Subcutaneous abdominal adipose tissue (tissue), 5 donors: ENCODE results near the gene KIFC1.

Experiments
- H3K27ac ChIP-seq: one replicate; pipeline ENCODE4 v1.7.0; 2013; ENCODE audit warnings: low read depth, mild to moderate bottlenecking, inconsistent platforms, low read length, moderate library complexity
- H3K27me3 ChIP-seq, 5 donors: one replicate each; pipeline ENCODE4 v1.7.0; 2013; ENCODE audit warnings: low read length in 5 of 5, inconsistent platforms in 1 of 5; ENCODE audit not compliant: control insufficient read depth in 5 of 5, insufficient read depth in 4 of 5
- H3K36me3 ChIP-seq, 5 donors: one replicate each; pipeline ENCODE4 v1.7.0; 2013; ENCODE audit warnings: low read length in 5 of 5; ENCODE audit not compliant: control insufficient read depth in 5 of 5, insufficient read depth in 5 of 5
- H3K4me1 ChIP-seq, 5 donors: one replicate each; pipeline ENCODE4 v1.7.0; 2013; ENCODE audit warnings: low read length in 5 of 5, mild to moderate bottlenecking in 3 of 5, moderate library complexity in 1 of 5; ENCODE audit not compliant: control insufficient read depth in 5 of 5, insufficient read depth in 5 of 5
- H3K4me3 ChIP-seq, 5 donors: one replicate each; pipeline ENCODE4 v1.7.0; 2013; ENCODE audit warnings: low read length in 5 of 5, low read depth in 1 of 5
- H3K9ac ChIP-seq, 5 donors: one replicate each; pipeline ENCODE4 v1.7.0; 2013; ENCODE audit warnings: low read length in 5 of 5, mild to moderate bottlenecking in 4 of 5, moderate library complexity in 3 of 5
- H3K9me3 ChIP-seq, 5 donors: one replicate each; pipeline ENCODE4 v1.7.0; 2013; ENCODE audit warnings: low read length in 5 of 5; ENCODE audit not compliant: control insufficient read depth in 5 of 5
- donor health status: healthy.
- donor health status: healthy.
- donor health status: healthy.
- donor health status: healthy.
- donor health status: healthy.

The KIFC1 gene

DNA sequence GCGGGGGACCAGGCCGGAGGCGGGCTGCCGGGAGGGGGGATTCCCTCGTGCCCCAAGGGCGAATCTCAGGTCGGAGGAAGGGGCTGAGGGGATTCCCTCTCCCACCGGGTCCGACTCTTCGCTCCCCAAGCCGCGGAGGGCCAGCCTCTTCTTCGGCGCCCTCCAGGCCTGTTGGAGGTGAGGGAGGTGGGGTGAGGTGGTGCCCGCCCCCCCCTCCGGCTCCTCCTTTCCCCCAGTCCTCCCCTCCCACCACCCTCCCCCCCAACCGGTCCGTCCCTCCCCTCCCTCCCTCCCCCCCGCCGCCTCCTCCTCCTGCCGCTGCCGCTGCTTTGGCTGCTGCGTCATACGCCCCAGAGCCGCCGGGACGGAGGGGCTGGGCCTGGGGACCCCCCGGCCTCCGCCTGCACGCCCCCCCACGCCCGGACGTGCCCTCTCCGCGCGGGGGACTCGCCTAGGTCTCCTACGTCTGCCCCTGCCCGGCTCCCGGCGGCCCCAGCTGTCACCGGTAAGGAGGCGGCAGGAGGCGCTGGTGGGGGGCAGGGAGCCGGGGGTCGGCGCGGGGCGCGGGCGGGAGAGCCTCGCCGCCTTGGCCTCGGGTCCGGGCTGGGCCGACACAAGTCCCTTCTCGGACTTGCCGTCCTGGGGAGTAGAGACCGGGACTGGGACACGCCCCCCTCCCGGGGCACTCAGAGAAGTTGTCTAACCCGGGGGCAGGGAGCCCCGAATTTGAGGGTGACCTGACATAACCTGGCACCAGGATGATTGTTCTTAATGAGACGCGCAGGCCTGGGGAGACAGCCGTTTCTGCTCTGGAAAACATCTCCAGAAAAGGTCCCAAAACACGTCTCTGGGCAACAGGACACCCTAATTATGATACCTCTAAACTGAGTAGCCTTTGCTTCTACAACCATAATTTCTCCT lies 19.3 kb downstream of the KIFC1 start, which contains the start of gene PHF1:
Gene PHF1, plus strand, starts transcription at position 304 of the 921 bp plus-strand sequence. CDS start 1,250 bp downstream, outside the sequence.
- H3K9me3 ChIP-seq = no peaks in the 10 kb centered on the region
- peak within 1 kb of the TSS; percentile 88 for H3K27ac ChIP-seq
- peak within 1 kb of the TSS; percentile 78 to 91 (median 84) for H3K4me3 ChIP-seq
- H3K36me3 ChIP-seq = peaks cover 0 to 38% (median 36%) of the 10 kb centered on the region in 5 donors
- H3K4me1 ChIP-seq = peaks cover 1 to 37% (median 29%) of the 10 kb centered on the region in 5 donors
- H3K9ac ChIP-seq = peak within 1 kb of the TSS; percentile 73 to 87 (median 76)
- H3K27me3 ChIP-seq = no peaks in the 10 kb centered on the region

DNA sequence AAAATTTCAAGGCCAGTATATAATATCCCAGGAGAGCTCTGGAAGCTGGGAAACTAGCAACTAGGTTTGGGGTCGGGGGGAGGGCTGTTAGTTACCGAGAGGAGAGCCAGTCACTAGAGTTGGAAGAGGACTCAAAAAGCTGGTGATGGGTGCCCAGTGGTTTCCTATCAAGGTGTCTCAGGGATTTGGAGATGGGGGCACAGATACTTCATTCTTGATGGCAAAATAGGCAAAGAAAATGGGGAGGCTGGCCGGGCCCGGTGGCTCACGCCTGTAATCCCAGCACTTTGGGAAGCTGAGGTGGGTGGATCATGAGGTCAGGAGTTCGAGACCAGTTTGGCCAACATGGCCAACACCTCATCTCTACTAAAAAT lies 20.0 kb downstream of the KIFC1 start:
- no peaks in the 10 kb centered on the region for H3K9me3 ChIP-seq
- H3K27me3 ChIP-seq = no peaks in the 10 kb centered on the region
- H3K4me3 ChIP-seq = peak overlapping the region; percentile 78 to 88 (median 84)
- peaks cover 0 to 44% (median 40%) of the 10 kb centered on the region in 5 donors for H3K36me3 ChIP-seq
- peak overlapping the region; percentile 88 for H3K27ac ChIP-seq
- H3K4me1 ChIP-seq = peaks cover 1 to 43% (median 36%) of the 10 kb centered on the region in 5 donors
- H3K9ac ChIP-seq = peak overlapping the region; percentile 73 to 87 (median 73)

DNA sequence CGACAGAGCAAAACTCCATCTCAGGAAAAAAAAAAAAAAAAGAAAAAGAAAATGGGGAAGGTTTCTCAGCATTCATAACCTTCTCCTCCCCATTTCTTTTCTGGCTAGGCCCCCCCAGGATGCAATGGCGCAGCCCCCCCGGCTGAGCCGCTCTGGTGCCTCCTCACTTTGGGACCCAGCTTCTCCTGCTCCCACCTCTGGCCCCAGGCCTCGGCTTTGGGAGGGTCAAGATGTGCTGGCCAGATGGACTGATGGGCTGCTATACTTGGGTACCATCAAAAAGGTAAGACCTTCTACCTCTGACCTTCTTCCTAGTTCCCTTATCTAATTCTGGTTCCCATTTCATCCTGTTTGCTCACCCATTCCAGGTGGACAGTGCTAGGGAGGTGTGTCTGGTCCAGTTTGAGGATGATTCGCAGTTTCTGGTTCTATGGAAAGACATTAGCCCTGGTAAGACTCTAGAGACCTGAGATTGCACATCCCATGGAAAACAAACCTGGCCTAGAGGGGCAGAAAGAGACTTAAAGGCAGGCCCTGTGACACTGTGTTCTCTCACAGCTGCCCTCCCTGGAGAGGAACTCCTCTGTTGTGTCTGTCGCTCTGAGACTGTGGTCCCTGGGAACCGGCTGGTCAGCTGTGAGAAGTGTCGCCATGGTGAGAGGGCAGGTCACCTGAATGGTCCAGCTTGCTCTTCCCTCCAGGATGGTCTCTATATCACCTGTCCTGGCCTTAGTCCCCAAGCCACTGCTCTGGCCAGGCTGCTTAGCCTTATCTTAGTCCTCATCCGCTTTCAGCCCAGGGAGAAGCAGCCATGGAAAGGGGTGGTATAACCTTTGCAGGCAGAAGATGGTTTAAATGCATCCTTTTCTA lies 20.8 kb downstream of the KIFC1 start:
- Histone ChIP-seq H3K9me3 (no peaks in the 10 kb centered on the region), H3K4me3 (peak overlapping the region in 2 of 5 donors; percentile 12 to 84), H3K27me3 (no peaks in the 10 kb centered on the region), H3K9ac (peak overlapping the region in 1 of 5 donors; percentile 56), H3K36me3 (peaks cover 0 to 45% (median 40%) of the 10 kb centered on the region in 5 donors), H3K4me1 (peaks cover 1 to 50% (median 43%) of the 10 kb centered on the region in 5 donors), H3K27ac (no peak overlapping the region)

DNA sequence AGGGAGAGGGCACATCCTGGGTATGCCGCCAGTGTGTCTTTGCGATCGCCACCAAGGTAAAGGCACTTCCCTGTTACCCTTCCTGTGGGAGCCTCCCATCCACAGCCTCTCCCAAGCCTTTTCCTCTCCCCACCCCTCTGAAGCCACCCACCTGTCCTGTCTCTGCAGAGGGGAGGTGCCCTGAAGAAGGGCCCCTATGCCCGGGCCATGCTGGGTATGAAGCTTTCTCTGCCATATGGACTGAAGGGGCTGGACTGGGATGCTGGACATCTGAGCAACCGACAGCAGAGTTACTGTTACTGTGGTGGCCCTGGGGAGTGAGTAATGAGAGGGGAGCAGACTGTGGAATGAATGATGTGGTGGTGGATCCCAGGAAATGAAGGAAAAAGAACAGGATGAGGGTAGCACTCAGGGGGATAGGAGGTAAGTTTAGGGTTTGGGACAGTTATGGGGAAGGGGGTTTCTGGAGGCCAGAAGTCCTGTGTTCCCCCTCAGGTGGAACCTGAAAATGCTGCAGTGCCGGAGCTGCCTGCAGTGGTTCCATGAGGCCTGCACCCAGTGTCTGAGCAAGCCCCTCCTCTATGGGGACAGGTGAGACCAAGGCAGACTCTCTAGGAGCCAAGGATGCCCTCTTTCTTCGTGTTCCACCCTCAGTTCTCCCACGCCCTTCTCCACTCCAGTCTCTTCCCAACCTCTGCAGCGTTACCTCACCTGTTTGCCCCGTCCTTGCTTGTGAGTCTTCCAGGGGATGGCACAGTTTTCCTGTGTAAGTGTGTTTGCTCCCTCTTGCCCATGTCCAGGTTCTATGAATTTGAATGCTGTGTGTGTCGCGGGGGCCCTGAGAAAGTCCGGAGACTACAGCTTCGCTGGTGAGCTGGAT lies 21.9 kb downstream of the KIFC1 start:
- Histone ChIP-seq H3K27me3 (peaks cover 0 to 3% (median 0%) of the 10 kb centered on the region in 5 donors), H3K27ac (no peak overlapping the region), H3K4me1 (peaks cover 7 to 60% (median 52%) of the 10 kb centered on the region in 5 donors), H3K9me3 (no peaks in the 10 kb centered on the region), H3K4me3 (no peak overlapping the region), H3K36me3 (peaks cover 0 to 45% (median 40%) of the 10 kb centered on the region in 5 donors), H3K9ac (no peak overlapping the region)

DNA sequence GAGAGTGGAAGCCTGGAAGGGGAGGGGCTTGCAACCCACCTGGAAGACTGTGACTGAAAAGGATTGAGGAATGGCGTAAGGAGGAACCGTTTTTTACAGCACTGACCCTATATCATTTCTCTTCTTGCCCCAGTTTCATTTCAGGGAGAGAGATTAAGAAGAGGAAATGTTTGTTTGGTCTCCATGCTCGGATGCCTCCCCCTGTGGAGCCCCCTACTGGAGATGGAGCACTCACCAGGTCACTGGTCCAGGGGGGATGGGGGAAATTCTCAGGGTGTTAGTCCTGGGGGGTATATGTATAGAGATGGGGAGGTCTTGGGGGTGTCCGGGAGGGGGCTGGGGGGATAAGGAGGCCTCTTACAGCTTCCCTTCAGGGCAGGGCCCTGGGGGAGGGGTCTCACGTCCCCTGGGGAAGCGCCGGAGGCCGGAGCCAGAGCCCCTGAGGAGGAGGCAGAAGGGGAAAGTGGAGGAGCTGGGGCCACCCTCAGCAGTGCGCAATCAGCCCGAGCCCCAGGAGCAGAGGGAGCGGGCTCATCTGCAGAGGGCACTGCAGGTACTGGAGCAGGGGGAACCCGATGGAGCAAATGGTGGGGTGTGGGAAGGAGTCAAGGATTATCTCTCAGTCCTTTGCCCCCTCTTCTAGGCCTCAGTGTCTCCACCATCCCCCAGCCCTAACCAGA lies 23.1 kb downstream of the KIFC1 start:
- Histone ChIP-seq H3K9me3 (no peaks in the 10 kb centered on the region), H3K27ac (no peak overlapping the region), H3K36me3 (peaks cover 0 to 45% (median 40%) of the 10 kb centered on the region in 5 donors), H3K4me1 (peaks cover 10 to 62% (median 53%) of the 10 kb centered on the region in 5 donors), H3K4me3 (no peak overlapping the region), H3K27me3 (peaks cover 0 to 3% (median 0%) of the 10 kb centered on the region in 5 donors), H3K9ac (no peak overlapping the region)

DNA sequence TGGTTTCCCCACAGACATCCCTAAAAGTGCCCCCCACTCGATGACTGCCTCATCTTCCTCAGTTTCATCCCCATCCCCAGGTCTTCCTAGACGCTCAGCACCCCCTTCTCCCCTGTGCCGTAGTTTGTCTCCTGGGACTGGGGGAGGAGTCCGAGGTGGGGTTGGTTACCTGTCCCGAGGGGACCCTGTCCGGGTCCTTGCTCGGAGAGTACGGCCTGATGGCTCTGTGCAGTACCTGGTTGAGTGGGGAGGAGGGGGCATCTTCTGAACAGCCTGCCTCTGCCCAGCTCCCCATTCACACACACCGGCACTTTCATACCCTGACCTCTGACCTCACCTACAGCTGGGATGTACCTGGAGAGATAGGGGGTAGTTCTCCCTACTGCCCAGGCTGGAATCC lies 24.2 kb downstream of the KIFC1 start:
- Histone ChIP-seq H3K27me3 (peaks cover 0 to 3% (median 0%) of the 10 kb centered on the region in 5 donors), H3K36me3 (peaks cover 0 to 45% (median 40%) of the 10 kb centered on the region in 5 donors), H3K4me3 (no peak overlapping the region), H3K9ac (no peak overlapping the region), H3K4me1 (peaks cover 10 to 58% (median 50%) of the 10 kb centered on the region in 5 donors), H3K27ac (no peak overlapping the region), H3K9me3 (no peaks in the 10 kb centered on the region)

DNA sequence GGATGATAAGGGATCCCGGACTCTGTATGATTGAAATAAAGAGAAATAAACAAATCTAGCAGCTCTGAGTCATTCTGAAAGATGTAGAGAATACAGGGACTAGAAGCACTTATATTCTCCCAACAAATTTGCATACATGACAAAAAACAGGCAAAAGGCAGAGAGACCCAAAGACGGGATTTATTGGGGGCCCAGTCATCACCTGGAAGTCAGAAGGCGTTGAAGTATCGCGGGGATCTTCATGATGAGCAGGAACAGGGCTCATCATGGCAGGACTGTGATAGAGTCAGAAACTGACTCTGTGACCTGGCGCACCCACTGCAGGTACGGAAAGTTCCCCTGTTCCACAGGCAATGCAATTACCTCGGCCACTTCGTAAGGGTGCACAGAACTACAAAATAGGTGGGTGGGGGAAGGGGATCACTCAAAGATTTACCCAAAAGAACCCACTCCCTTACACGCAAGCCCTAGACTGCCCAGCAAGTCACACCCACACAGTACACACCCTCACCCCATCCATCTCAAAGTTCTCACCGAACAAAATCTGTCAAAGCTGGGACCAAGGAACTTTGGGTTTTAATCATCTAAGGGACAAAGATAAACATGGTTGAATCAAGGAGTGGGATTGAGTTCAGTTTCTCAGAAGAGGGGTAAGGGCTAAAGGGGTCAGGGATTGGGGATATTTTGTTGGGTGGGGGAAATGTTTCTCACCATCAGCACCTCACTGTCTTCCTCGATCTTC lies 24.9 kb downstream of the KIFC1 start:
- H3K4me3 ChIP-seq = peak overlapping the region; percentile 70 to 86 (median 80)
- peaks cover 0 to 3% (median 0%) of the 10 kb centered on the region in 5 donors for H3K27me3 ChIP-seq
- peaks cover 0 to 45% (median 40%) of the 10 kb centered on the region in 5 donors for H3K36me3 ChIP-seq
- H3K9ac ChIP-seq = peak overlapping the region in 1 of 5 donors; percentile 82
- no peaks in the 10 kb centered on the region for H3K9me3 ChIP-seq
- peak overlapping the region; percentile 76 for H3K27ac ChIP-seq
- peaks cover 10 to 54% (median 47%) of the 10 kb centered on the region in 5 donors for H3K4me1 ChIP-seq

DNA sequence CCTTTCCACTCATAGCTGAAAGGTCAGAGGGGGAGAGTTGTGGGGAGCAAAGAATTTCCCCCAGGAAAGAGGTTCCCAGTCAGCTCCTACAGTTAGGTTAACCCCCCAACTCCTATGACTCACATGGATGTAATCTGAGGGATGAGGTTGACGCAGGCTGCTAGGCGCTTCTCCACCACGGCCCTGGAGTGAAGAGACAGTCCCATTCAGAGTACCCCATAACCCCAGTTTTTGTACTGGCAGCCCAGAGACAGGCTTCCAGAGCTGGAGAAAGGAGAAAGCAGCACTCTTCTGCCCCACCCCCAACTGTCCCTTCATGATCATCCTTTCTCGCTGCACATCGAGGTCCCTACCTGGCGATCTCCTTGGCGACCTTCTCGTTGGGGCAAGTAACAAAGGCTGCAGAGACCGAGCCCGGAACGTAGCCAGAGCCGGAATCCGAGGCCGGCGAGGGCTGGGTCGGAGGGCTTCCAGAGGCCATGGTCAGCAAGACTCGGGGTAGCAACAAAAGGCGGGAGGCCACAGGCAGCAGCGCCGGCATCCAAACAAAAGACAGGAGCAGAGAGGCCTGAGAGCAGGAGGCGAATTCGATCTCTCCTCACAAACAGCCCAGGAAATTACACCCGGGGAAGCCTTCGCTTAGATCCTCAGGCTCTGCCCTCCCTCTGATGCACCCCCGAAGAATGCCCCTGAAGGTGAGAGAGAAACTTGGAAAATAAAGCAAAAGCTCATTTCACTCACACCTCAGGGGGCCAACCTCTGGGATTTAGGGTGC lies 25.7 kb downstream of the KIFC1 start:
- Histone ChIP-seq H3K9ac (peak overlapping the region; percentile 21 to 82 (median 62)), H3K4me3 (peak overlapping the region; percentile 70 to 86 (median 80)), H3K27ac (peak overlapping the region; percentile 76), H3K9me3 (no peaks in the 10 kb centered on the region), H3K36me3 (peaks cover 0 to 43% (median 38%) of the 10 kb centered on the region in 5 donors), H3K27me3 (peaks cover 0 to 3% (median 0%) of the 10 kb centered on the region in 5 donors), H3K4me1 (peaks cover 10 to 46% (median 39%) of the 10 kb centered on the region in 5 donors)
